ENCODE data around the gene SPATA46. TPM values are rescaled to one million over a fixed set of nuclear protein-coding genes. Genes with fewer than 3 reads are reported as not detected.
"Not testable (repeated sequence)": the region's sequence is repeated elsewhere in the genome, so short reads cannot be mapped to it uniquely, and the experiment has no call there.

SPATA46 gene
- total and polyA plus RNA-seq, 2 of the 8 experiments (the other 6 are each of a cell fraction or from before 2014, with no cell fraction given) = not detected

DNA sequence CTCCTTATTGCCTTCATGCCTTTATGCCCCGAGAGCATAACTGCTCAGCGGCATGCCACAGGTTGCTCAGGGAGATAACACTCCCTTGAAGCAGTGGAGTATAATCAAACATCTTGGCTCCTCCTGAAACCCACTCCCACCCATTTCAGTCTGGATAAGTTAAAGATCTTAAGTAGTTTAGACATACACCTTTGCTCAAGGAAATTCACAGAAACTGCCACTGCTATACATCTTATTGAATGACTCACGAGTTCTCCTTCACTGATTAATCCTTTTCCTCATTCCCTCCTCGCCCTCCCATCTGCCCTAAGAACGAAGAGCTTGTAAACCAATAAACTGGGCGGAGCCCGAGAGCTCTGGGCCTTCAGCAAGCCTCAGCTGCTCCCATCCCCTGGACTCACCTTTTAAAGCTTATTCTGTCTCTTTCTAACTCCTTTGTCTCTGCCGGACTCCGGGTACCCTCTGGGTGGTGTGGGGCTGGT lies 42.8 kb upstream of the SPATA46 start:
- H3K23me2 ChIP-seq (ENCODE audit: low read depth, low read length); H3K9me3 ChIP-seq (ENCODE audit: insufficient read depth in 2 of 2, low read depth in 1 of 2, low read length in 1 of 2); H2BK120ac ChIP-seq (replicated peaks; ENCODE audit: low read depth, low read length); H3K9ac ChIP-seq (replicated peaks in 1 of 4; ENCODE audit: extremely low read depth in 1 of 4, low read depth in 3 of 4, low read length in 3 of 4); H3K14ac ChIP-seq (ENCODE audit: insufficient read length); H3K18ac ChIP-seq (ENCODE audit: extremely low read depth, low read length); H2BK12ac ChIP-seq (ENCODE audit: low read depth, low read length); H2BK15ac ChIP-seq (ENCODE audit: low read length); H3K36me3 ChIP-seq (ENCODE audit: control insufficient read depth in 2 of 4, insufficient read depth in 4 of 4, low read length in 3 of 4); H2BK20ac ChIP-seq (ENCODE audit: low read length); H3K23ac ChIP-seq (ENCODE audit: insufficient read length); H2BK5ac ChIP-seq (ENCODE audit: low read depth, low read length); H3K56ac ChIP-seq (replicated peaks; ENCODE audit: insufficient read length, low read depth, low read length); H3K27me3 ChIP-seq (replicated peaks in 1 of 4; ENCODE audit: control insufficient read depth in 3 of 4, extremely low read depth in 1 of 4, insufficient read depth in 3 of 4, low read length in 3 of 4); H4K5ac ChIP-seq (ENCODE audit: insufficient read length, low read depth, low read length); DNase-seq (ENCODE audit: low read depth in 1 of 2, low spot score in 2 of 2); H4K20me1 ChIP-seq (replicated peaks in 1 of 2; ENCODE audit: control insufficient read depth in 1 of 2, insufficient read depth in 2 of 2, low read length in 2 of 2); H3K79me1 ChIP-seq (ENCODE audit: low read depth, low read length); H2AK5ac ChIP-seq (ENCODE audit: low read depth, low read length); H3K4me3 ChIP-seq (ENCODE audit: extremely low read depth in 1 of 4, insufficient read depth in 2 of 4, low read depth in 3 of 4, low read length in 4 of 4); H2AFZ ChIP-seq (ENCODE audit: low read length); H4K8ac ChIP-seq (ENCODE audit: extremely low read depth, insufficient read depth, low read length); H4K91ac ChIP-seq (replicated peaks; ENCODE audit: insufficient read length, low read length); H3K4me1 ChIP-seq (replicated peaks in 1 of 4; ENCODE audit: control insufficient read depth in 3 of 4, insufficient read depth in 4 of 4, low read length in 3 of 4); H3K27ac ChIP-seq (ENCODE audit: low read depth, low read length); H3K4me2 ChIP-seq (ENCODE audit: insufficient read depth in 1 of 2, low read depth in 2 of 2, low read length in 2 of 2); POLR2A ChIA-PET (ENCODE audit: partially characterized antibody); H3K4ac ChIP-seq (replicated peaks; ENCODE audit: insufficient read length, low read depth, low read length); FAIRE-seq; H3K79me2 ChIP-seq (ENCODE audit: control insufficient read depth in 1 of 2, insufficient read depth in 2 of 2, low read length in 2 of 2): not testable (repeated sequence)
- 79% methylated on average over 9 of the region's 9 CpGs; no CpG with 5 or more reads in 1 of the 2 experiments for WGBS, 2 experiments (ENCODE audit: extremely low coverage in 1 of 2, insufficient coverage in 1 of 2, insufficient read length in 1 of 2, insufficient replicate concordance in 2 of 2, low coverage in 1 of 2, low lambda C conversion rate in 2 of 2, missing lambda C conversion rate in 1 of 2)
- CTCF ChIA-PET (ENCODE audit: partially characterized antibody) = interaction anchor here (0.6 to 1.4 kb wide), 2 partner anchors 28 to 375 kb away, joined by 3 to 4 read pairs; no protein-coding TSS in a partner anchor

DNA sequence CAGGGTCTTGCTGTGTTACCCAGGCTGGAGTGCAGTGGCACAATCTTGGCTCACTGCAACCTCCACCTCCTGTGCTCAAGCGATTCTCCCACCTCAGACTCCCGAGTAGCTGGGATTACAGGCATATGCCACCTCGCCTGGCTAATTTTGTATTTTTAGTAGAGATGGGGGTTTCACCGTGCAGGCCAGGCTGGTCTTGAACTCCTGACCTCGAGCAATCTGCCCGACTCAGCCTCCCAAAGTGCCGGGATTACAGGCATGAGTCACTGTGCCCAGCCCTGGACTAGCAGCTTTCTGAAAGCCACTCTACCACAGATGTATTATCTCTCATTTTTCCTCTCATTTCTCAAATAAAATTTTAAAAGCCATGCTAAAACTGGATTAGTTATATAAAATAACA lies 41.9 kb upstream of the SPATA46 start:
- not testable (repeated sequence) for H3K56ac ChIP-seq (replicated peaks; ENCODE audit: insufficient read length, low read depth, low read length); H2BK20ac ChIP-seq (ENCODE audit: low read length); FAIRE-seq; H2BK120ac ChIP-seq (replicated peaks; ENCODE audit: low read depth, low read length); H3K27me3 ChIP-seq (replicated peaks in 1 of 4; ENCODE audit: control insufficient read depth in 3 of 4, extremely low read depth in 1 of 4, insufficient read depth in 3 of 4, low read length in 3 of 4); H3K14ac ChIP-seq (ENCODE audit: insufficient read length); H2BK15ac ChIP-seq (ENCODE audit: low read length); H3K4me1 ChIP-seq (replicated peaks in 1 of 4; ENCODE audit: control insufficient read depth in 3 of 4, insufficient read depth in 4 of 4, low read length in 3 of 4); H2AFZ ChIP-seq (ENCODE audit: low read length); H3K4me3 ChIP-seq (ENCODE audit: extremely low read depth in 1 of 4, insufficient read depth in 2 of 4, low read depth in 3 of 4, low read length in 4 of 4); H2AK5ac ChIP-seq (ENCODE audit: low read depth, low read length); DNase-seq (ENCODE audit: low read depth in 1 of 2, low spot score in 2 of 2); H3K36me3 ChIP-seq (ENCODE audit: control insufficient read depth in 2 of 4, insufficient read depth in 4 of 4, low read length in 3 of 4); H3K4ac ChIP-seq (replicated peaks; ENCODE audit: insufficient read length, low read depth, low read length); H2BK12ac ChIP-seq (ENCODE audit: low read depth, low read length); H3K79me2 ChIP-seq (ENCODE audit: control insufficient read depth in 1 of 2, insufficient read depth in 2 of 2, low read length in 2 of 2); H4K5ac ChIP-seq (ENCODE audit: insufficient read length, low read depth, low read length); H3K23me2 ChIP-seq (ENCODE audit: low read depth, low read length); H3K18ac ChIP-seq (ENCODE audit: extremely low read depth, low read length); H4K8ac ChIP-seq (ENCODE audit: extremely low read depth, insufficient read depth, low read length); H3K27ac ChIP-seq (ENCODE audit: low read depth, low read length); H4K20me1 ChIP-seq (replicated peaks in 1 of 2; ENCODE audit: control insufficient read depth in 1 of 2, insufficient read depth in 2 of 2, low read length in 2 of 2); H3K23ac ChIP-seq (ENCODE audit: insufficient read length); H2BK5ac ChIP-seq (ENCODE audit: low read depth, low read length); H3K79me1 ChIP-seq (ENCODE audit: low read depth, low read length); H3K9me3 ChIP-seq (ENCODE audit: insufficient read depth in 2 of 2, low read depth in 1 of 2, low read length in 1 of 2); H3K4me2 ChIP-seq (ENCODE audit: insufficient read depth in 1 of 2, low read depth in 2 of 2, low read length in 2 of 2); H3K9ac ChIP-seq (replicated peaks in 1 of 4; ENCODE audit: extremely low read depth in 1 of 4, low read depth in 3 of 4, low read length in 3 of 4); H4K91ac ChIP-seq (replicated peaks; ENCODE audit: insufficient read length, low read length)
- CTCF ChIA-PET (ENCODE audit: partially characterized antibody) = interaction anchor here (0.6 to 1.7 kb wide), 7 partner anchors 15 to 374 kb away, joined by 3 to 4 read pairs (median 3); no protein-coding TSS in a partner anchor
- POLR2A ChIA-PET (ENCODE audit: partially characterized antibody) = interaction anchor here (1.6 kb wide), 1 partner anchor 20 kb away, joined by 5 read pairs; no protein-coding TSS in a partner anchor
- 94% methylated on average over 7 of the region's 7 CpGs; no CpG with 5 or more reads in 1 of the 2 experiments for WGBS, 2 experiments (ENCODE audit: extremely low coverage in 1 of 2, insufficient coverage in 1 of 2, insufficient read length in 1 of 2, insufficient replicate concordance in 2 of 2, low coverage in 1 of 2, low lambda C conversion rate in 2 of 2, missing lambda C conversion rate in 1 of 2)
